K562 (cell line): ENCODE results near the gene SV2C. TPM values are rescaled to one million over a fixed set of nuclear protein-coding genes. Genes with fewer than 3 reads are reported as not detected.
"Not testable (repeated sequence)": the region's sequence is repeated elsewhere in the genome, so short reads cannot be mapped to it uniquely, and the experiment has no call there.

ENCODE experiments used
- ATAC-seq: fragments of 200-7000 bp; cut with Tn5 transposase; 3 replicates; pipeline ENCODE4 v1.9.1; 2020; ENCODE audit warnings: moderate library complexity
- BruUV-seq: library from RNA; stranded (reverse); fragments of 400-500 nt; replicated peaks from 2 replicates; lab custom pipeline; 2021; lab: Mats Ljungman, UMichigan
- CTCF ChIA-PET: fragments of 300-600 bp; formaldehyde crosslinking; extraction: SDS; loops from one replicate; lab custom pipeline; 2021; ENCODE audit warnings: low intra/inter-chr PET ratio; lab: Yijun Ruan, JAX
- POLR2A ChIA-PET: fragments of 300-600, 350-650 bp; sonication (Branson Sonifier 250); formaldehyde crosslinking; extraction: SDS; loops from one replicate; lab custom pipeline; 2021; ENCODE audit warnings: antibody characterized with exemption, inconsistent platforms; lab: Yijun Ruan, JAX
- DNase-seq, 4 experiments: peaks; one replicate each; pipeline versions ENCODE4 v3.0.0 to v3.0.0-alpha.2; 2011 to 2018; ENCODE audit warnings: low spot score in 3 of 4, mixed read lengths in 3 of 4; ENCODE audit errors: extremely low read depth in 1 of 4
- FAIRE-seq: peaks from 2 replicates; lab custom pipeline; 2011; peaks lifted over from hg19 to GRCh38; lab: Jason Lieb, UNC
- H2AFZ ChIP-seq: 2 replicates; pipeline ENCODE4 v1.6.0; 2011; ENCODE audit warnings: low read depth, low read length, control low read depth, inconsistent platforms
- H3K27ac ChIP-seq: fragments of 200-600 bp; 3 replicates; pipeline ENCODE4 v1.8.0; 2011; ENCODE audit warnings: low read depth, mild to moderate bottlenecking, control low read depth, inconsistent platforms, low read length, moderate library complexity, mixed read lengths; ENCODE audit errors: extremely low read depth
- H3K27me3 ChIP-seq, 2 experiments: fragments of 300-600 bp in 1 of 2; 2 replicates in 1 of 2; 3 replicates in 1 of 2; pipeline versions ENCODE4 v1.6.0 to v1.8.0; 2011; ENCODE audit warnings: inconsistent platforms in 2 of 2, low read length in 2 of 2, mild to moderate bottlenecking in 1 of 2, mixed read lengths in 1 of 2, moderate library complexity in 1 of 2; ENCODE audit not compliant: control insufficient read depth in 2 of 2, insufficient read depth in 2 of 2
- H3K36me3 ChIP-seq: fragments of 300-600 bp; 3 replicates; pipeline ENCODE4 v1.8.0; 2011; ENCODE audit warnings: mild to moderate bottlenecking, low read length, inconsistent platforms; ENCODE audit not compliant: control insufficient read depth, insufficient read depth
- H3K4me1 ChIP-seq, 2 experiments: fragments of 200-600 bp in 1 of 2; replicated peaks in 1 of 2; 2 replicates in 1 of 2; 3 replicates in 1 of 2; pipeline versions ENCODE4 v1.5.1 to v1.8.0; 2011; ENCODE audit warnings: inconsistent platforms in 2 of 2, low read length in 2 of 2, mild to moderate bottlenecking in 1 of 2, mixed read lengths in 1 of 2, moderate library complexity in 1 of 2; ENCODE audit not compliant: control insufficient read depth in 2 of 2, insufficient read depth in 2 of 2
- H3K4me2 ChIP-seq: 2 replicates; pipeline ENCODE4 v1.6.1; 2011; ENCODE audit warnings: low read length, control low read depth, inconsistent platforms, mixed read lengths; ENCODE audit not compliant: insufficient read depth
- H3K4me3 ChIP-seq: fragments of 200-600 bp; sonication (generic), shearing (Covaris generic); 2 replicates; pipeline ENCODE4 v1.5.1; 2016; ENCODE audit warnings: control low read depth, inconsistent platforms
- H3K79me2 ChIP-seq: fragments of 200-600 bp; 3 replicates; pipeline ENCODE4 v1.8.0; 2011; ENCODE audit warnings: low read length, inconsistent platforms; ENCODE audit not compliant: control insufficient read depth, insufficient read depth
- H3K9ac ChIP-seq, 2 experiments: 2 replicates each; pipeline versions ENCODE4 v1.6.0 to v1.6.1; 2011; ENCODE audit warnings: low read depth in 2 of 2, low read length in 2 of 2, control low read depth in 1 of 2, inconsistent platforms in 1 of 2, mild to moderate bottlenecking in 1 of 2, mixed read lengths in 1 of 2; ENCODE audit not compliant: insufficient read depth in 1 of 2
- H3K9me1 ChIP-seq: one replicate; pipeline ENCODE4 v1.6.0; 2011; ENCODE audit warnings: inconsistent platforms, mild to moderate bottlenecking, low read length, moderate library complexity; ENCODE audit not compliant: control insufficient read depth, insufficient read depth
- H3K9me3 ChIP-seq: replicated peaks from 2 replicates; pipeline ENCODE4 v1.5.1; 2011; ENCODE audit warnings: low read depth, low read length, inconsistent platforms; ENCODE audit not compliant: control insufficient read depth, insufficient read depth
- H4K20me1 ChIP-seq: replicated peaks from 2 replicates; pipeline ENCODE4 v1.6.1; 2011; ENCODE audit warnings: low read length, inconsistent platforms, mixed read lengths; ENCODE audit not compliant: control insufficient read depth, insufficient read depth
- HNRNPK ChIP-seq: fragments of 200-400 bp; formaldehyde crosslinking; IDR thresholded peaks from one replicate; pipeline ENCODE4 v1.6.1; 2018; ENCODE audit warnings: mild to moderate bottlenecking, low read depth, low read length; ENCODE audit not compliant: poor library complexity, severe bottlenecking
- MCM7 ChIP-seq, 2 experiments: fragments of 450-650 bp; IDR thresholded peaks; 2 replicates each; pipeline ENCODE4 v1.6.1; 2016 to 2018
- NCOR1 ChIP-seq: fragments of 450-650 bp; IDR thresholded peaks from 2 replicates; pipeline ENCODE4 v1.6.1; 2016; ENCODE audit warnings: mild to moderate bottlenecking, moderate library complexity
- NFIC ChIP-seq: fragments of 450-650 bp; IDR thresholded peaks from 2 replicates; pipeline ENCODE4 v1.6.1; 2017; ENCODE audit warnings: mild to moderate bottlenecking, inconsistent platforms
- POU5F1 ChIP-seq: fragments of 150-350 bp; IDR thresholded peaks from 2 replicates; pipeline ENCODE4 v1.6.1; 2014; ENCODE audit warnings: borderline replicate concordance, low read length, low read depth, mild to moderate bottlenecking; ENCODE audit not compliant: partially characterized antibody
- PPARD ChIP-seq: fragments of 250-450 bp; sonication (Bioruptor Pico); IDR thresholded peaks from 2 replicates; pipeline ENCODE4 v1.8.0; 2022; ENCODE audit warnings: inconsistent platforms, mild to moderate bottlenecking, moderate library complexity
- SETDB1 ChIP-seq: IDR thresholded peaks from one replicate; pipeline ENCODE4 v1.6.1; 2012; ENCODE audit warnings: low read length, control low read depth, inconsistent platforms
- ZBTB17 ChIP-seq: fragments of 450-650 bp; formaldehyde crosslinking; IDR thresholded peaks from 2 replicates; pipeline ENCODE4 v1.4.0; 2020; ENCODE audit warnings: mild to moderate bottlenecking
- ZNF165 ChIP-seq: fragments of 250-450 bp; sonication (Bioruptor Pico); IDR thresholded peaks from 2 replicates; pipeline ENCODE4 v1.4.0; 2020; ENCODE audit warnings: borderline replicate concordance
- WGBS: fragments of 100-300 bp; shearing (Covaris generic); methylation state at CpG from one replicate; pipeline ENCODE4 v1.1.6; 2016; ENCODE audit warnings: low coverage, mixed read lengths; ENCODE audit not compliant: insufficient coverage; ENCODE audit errors: missing lambda C conversion rate; 5-methylcytosine and 5-hydroxymethylcytosine counted together
- in situ Hi-C: fragments of 300-500 bp; cut with MboI; formaldehyde crosslinking; loops from 4 replicates; pipeline ENCODE4 v1.15.0; 2018; ENCODE audit warnings: inconsistent platforms, mixed read lengths
- intact Hi-C: fragments of 100-400 bp; cut with micrococcal nuclease; formaldehyde crosslinking; loops from 2 replicates; pipeline ENCODE4 v1.14.2; 2022
- polyA plus RNA-seq, 8 experiments: library from polyadenylated mRNA; depleted of rRNA in 4 of 8; stranded (reverse) in 5 of 8; unstranded in 3 of 8; fragments of >200 nt; fragmentation: Nextera tagmentation in 2 of 8; fragmentation: Illumina TruSeq in 1 of 8; extraction: Ambion mirVana in 2 of 8; extraction: Trizol in 1 of 8; gene quantifications; 2 replicates each; pipeline versions ENCODE4 v1.2.1 to v1.2.3, GENCODE V29; 2011 to 2014; ENCODE audit warnings: inconsistent platforms in 1 of 8, missing spikeins in 1 of 8
- total RNA-seq, 7 experiments: library from RNA; depleted of rRNA in 6 of 7; stranded (reverse); fragments of >200 nt in 6 of 7; fragmentation: Illumina TruSeq in 2 of 7; extraction: Trizol in 2 of 7; gene quantifications; 2 replicates each; pipeline versions ENCODE4 v1.2.1 to v1.2.3, GENCODE V29; 2011 to 2021; ENCODE audit warnings: low replicate concordance in 1 of 7
- TF ChIP-seq, protein P1 (sequence below), 2 experiments: IDR thresholded peaks; 2 replicates each; pipeline ENCODE4 v1.6.1; 2012; ENCODE audit warnings: improper control_type of control experiment in 2 of 2, low read depth in 2 of 2, low read length in 2 of 2, borderline replicate concordance in 1 of 2

Gene SV2C
- total and polyA plus RNA-seq, 9 of the 15 experiments (the other 6 are each of a cell fraction or from before 2014, with no cell fraction given): 0.05 TPM; not detected in 8

DNA sequence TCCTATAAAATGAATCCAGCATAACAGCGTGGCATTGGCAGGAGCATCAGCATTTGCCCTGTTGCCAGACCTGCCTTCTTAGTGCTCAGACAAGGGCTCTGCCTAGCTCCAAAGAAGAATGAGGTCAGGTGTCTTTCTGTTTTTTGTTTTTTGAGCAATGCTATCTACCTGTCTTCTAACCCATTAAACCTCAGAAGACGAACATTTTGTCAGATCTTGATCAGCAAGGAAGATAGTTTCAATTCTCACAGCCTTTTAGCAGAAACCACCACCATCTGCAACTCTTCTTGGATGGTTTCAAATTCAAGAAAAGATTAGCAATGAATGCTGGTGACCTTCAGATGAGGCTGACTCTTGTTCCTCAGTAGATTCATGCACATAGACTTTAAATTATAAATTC, 216.4 kb downstream of the SV2C start (continued):
- TF ChIP-seq, protein P1, sequence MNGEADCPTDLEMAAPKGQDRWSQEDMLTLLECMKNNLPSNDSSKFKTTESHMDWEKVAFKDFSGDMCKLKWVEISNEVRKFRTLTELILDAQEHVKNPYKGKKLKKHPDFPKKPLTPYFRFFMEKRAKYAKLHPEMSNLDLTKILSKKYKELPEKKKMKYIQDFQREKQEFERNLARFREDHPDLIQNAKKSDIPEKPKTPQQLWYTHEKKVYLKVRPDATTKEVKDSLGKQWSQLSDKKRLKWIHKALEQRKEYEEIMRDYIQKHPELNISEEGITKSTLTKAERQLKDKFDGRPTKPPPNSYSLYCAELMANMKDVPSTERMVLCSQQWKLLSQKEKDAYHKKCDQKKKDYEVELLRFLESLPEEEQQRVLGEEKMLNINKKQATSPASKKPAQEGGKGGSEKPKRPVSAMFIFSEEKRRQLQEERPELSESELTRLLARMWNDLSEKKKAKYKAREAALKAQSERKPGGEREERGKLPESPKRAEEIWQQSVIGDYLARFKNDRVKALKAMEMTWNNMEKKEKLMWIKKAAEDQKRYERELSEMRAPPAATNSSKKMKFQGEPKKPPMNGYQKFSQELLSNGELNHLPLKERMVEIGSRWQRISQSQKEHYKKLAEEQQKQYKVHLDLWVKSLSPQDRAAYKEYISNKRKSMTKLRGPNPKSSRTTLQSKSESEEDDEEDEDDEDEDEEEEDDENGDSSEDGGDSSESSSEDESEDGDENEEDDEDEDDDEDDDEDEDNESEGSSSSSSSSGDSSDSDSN (IDR thresholded peaks at IDR 0.05; ENCODE audit: borderline replicate concordance in 1 of 2, low read depth in 2 of 2, low read length in 2 of 2): no peak
- no peak for TF ChIP-seq POU5F1
- TF ChIP-seq NCOR1: no peak
- no peak for TF ChIP-seq PPARD (CRISPR knock-in tag)
- TF ChIP-seq ZBTB17: no peak
- TF ChIP-seq SETDB1: no peak
- no peak for TF ChIP-seq HNRNPK
- no peak for TF ChIP-seq MCM7 (IDR thresholded peaks at IDR 0.05)
- no peak for TF ChIP-seq ZNF165 (CRISPR knock-in tag)
- TF ChIP-seq, all 486 proteins: peak for 0

GRCh38 chr5:76301932-76302331, 218.7 kb downstream of the SV2C start:
- intact Hi-C loops, H3K4me3 ChIP-seq, ATAC-seq, H4K20me1 ChIP-seq, H2AFZ ChIP-seq, H3K27ac ChIP-seq, DNase-seq, H3K79me2 ChIP-seq, H3K4me2 ChIP-seq, CTCF ChIA-PET, POLR2A ChIA-PET, in situ Hi-C loops, H3K36me3 ChIP-seq, H3K9me1 ChIP-seq, H3K27me3 ChIP-seq, BruUV-seq, H3K4me1 ChIP-seq: not testable (repeated sequence)
- 0% methylated on average over 1 of the region's 1 CpG for WGBS
- peak; percentile 74 for FAIRE-seq
- 0 out of 2 replicates have a peak, but pooled peaks have one; percentile 36 for TF ChIP-seq NFIC
- TF ChIP-seq, all 486 proteins: peak for 1; not testable (repeated sequence) for 485
- not testable (repeated sequence) for H3K9ac ChIP-seq, H3K9me3 ChIP-seq

GRCh38 chr5:76302661-76303060, 219.5 kb downstream of the SV2C start:
- H3K9ac ChIP-seq, FAIRE-seq, H3K27ac ChIP-seq, POLR2A ChIA-PET, H3K9me1 ChIP-seq, intact Hi-C loops, H3K4me1 ChIP-seq, H3K9me3 ChIP-seq, H3K27me3 ChIP-seq, H3K36me3 ChIP-seq, DNase-seq, H4K20me1 ChIP-seq, H3K4me3 ChIP-seq, H3K79me2 ChIP-seq, H3K4me2 ChIP-seq, BruUV-seq, CTCF ChIA-PET, in situ Hi-C loops, H2AFZ ChIP-seq, ATAC-seq: not testable (repeated sequence)
